GM23338 (cell line): ENCODE measurements around the gene ZDHHC1. TPM values are rescaled to one million over a fixed set of nuclear protein-coding genes. Genes with fewer than 3 reads are reported as not detected.

Experiments used
- ATAC-seq: fragments of 200-7000 bp; cut with Tn5 transposase; 3 replicates; pipeline ENCODE4 v1.9.1; 2020
- DNase-seq: peaks from one replicate; pipeline ENCODE4 v3.0.0-alpha.2; 2015; ENCODE audit warnings: low spot score
- H2AFZ ChIP-seq: fragments of 200-600 bp; sonication (generic); 2 replicates; pipeline ENCODE4 v1.8.0; 2016; ENCODE audit warnings: antibody characterized with exemption, mild to moderate bottlenecking, moderate library complexity
- H3F3A ChIP-seq: fragments of 200-600 bp; sonication (generic); replicated peaks from 2 replicates; pipeline ENCODE4 v1.8.0; 2017; ENCODE audit warnings: antibody characterized with exemption, mixed run types, low read depth
- H3K27ac ChIP-seq: fragments of 200-600 bp; sonication (generic); 2 replicates; pipeline ENCODE4 v1.6.1; 2016; ENCODE audit warnings: low read depth
- H3K27me3 ChIP-seq: fragments of 200-600 bp; sonication (generic); 2 replicates; pipeline ENCODE4 v1.8.0; 2016; ENCODE audit warnings: mild to moderate bottlenecking, mixed run types, moderate library complexity; ENCODE audit not compliant: insufficient read depth
- H3K36me3 ChIP-seq: fragments of 200-600 bp; sonication (generic); 2 replicates; pipeline ENCODE4 v1.8.0; 2016; ENCODE audit warnings: mild to moderate bottlenecking; ENCODE audit not compliant: insufficient read depth
- H3K4me1 ChIP-seq: fragments of 200-600 bp; sonication (generic); 2 replicates; pipeline ENCODE4 v1.8.0; 2016; ENCODE audit warnings: mild to moderate bottlenecking, moderate library complexity; ENCODE audit not compliant: insufficient read depth
- H3K4me2 ChIP-seq: fragments of 200-600 bp; sonication (generic); 2 replicates; pipeline ENCODE4 v1.7.1; 2017; ENCODE audit warnings: mixed run types
- H3K4me3 ChIP-seq: fragments of 200-600 bp; sonication (generic); 2 replicates; pipeline ENCODE4 v1.6.1; 2016; ENCODE audit warnings: mixed run types
- H3K79me2 ChIP-seq: fragments of 200-600 bp; sonication (generic); replicated peaks from 2 replicates; pipeline ENCODE4 v1.8.0; 2017; ENCODE audit warnings: mild to moderate bottlenecking; ENCODE audit not compliant: insufficient read depth
- H3K9me2 ChIP-seq: fragments of 200-600 bp; sonication (generic); 2 replicates; pipeline ENCODE4 v1.8.0; 2017; ENCODE audit not compliant: insufficient read depth
- H4K20me1 ChIP-seq: fragments of 200-600 bp; sonication (generic); replicated peaks from 2 replicates; pipeline ENCODE4 v1.8.0; 2017; ENCODE audit warnings: mild to moderate bottlenecking; ENCODE audit not compliant: insufficient read depth
- H3K27ac Mint-ChIP-seq: 2 replicates; pipeline ENCODE4 v1.8.0; 2020; ENCODE audit warnings: inconsistent platforms, mild to moderate bottlenecking, moderate library complexity, mixed read lengths
- H3K27me3 Mint-ChIP-seq: 3 replicates; pipeline ENCODE4 v1.8.0; 2022; ENCODE audit warnings: low read depth, mild to moderate bottlenecking, moderate library complexity, mixed read lengths, inconsistent platforms; ENCODE audit not compliant: insufficient read depth, poor library complexity
- H3K36me3 Mint-ChIP-seq: 3 replicates; pipeline ENCODE4 v1.8.0; 2021; ENCODE audit warnings: low read depth, mild to moderate bottlenecking, inconsistent platforms, moderate library complexity, mixed read lengths
- H3K4me1 Mint-ChIP-seq: 3 replicates; pipeline ENCODE4 v1.8.0; 2020; ENCODE audit warnings: mild to moderate bottlenecking, inconsistent platforms, mixed read lengths
- H3K4me3 Mint-ChIP-seq: 3 replicates; pipeline ENCODE4 v1.8.0; 2021; ENCODE audit warnings: moderate library complexity, mild to moderate bottlenecking, inconsistent platforms, mixed read lengths
- H3K9me3 Mint-ChIP-seq: 3 replicates; pipeline ENCODE4 v1.8.0; 2020; ENCODE audit warnings: moderate library complexity, mild to moderate bottlenecking, inconsistent platforms, mixed read lengths
- CREB1 ChIP-seq: fragments of 250-450 bp; sonication (Bioruptor Pico); IDR thresholded peaks from 2 replicates; pipeline ENCODE4 v1.5.0; 2020; ENCODE audit warnings: low read depth, mild to moderate bottlenecking, moderate library complexity
- EZH2 ChIP-seq: fragments of 200-600 bp; sonication (generic); IDR thresholded peaks from one replicate; pipeline ENCODE4 v1.8.0; 2017; ENCODE audit warnings: antibody characterized with exemption, mild to moderate bottlenecking, low read depth; ENCODE audit not compliant: unreplicated experiment
- EZH2phosphoT487 ChIP-seq: fragments of 200-600 bp; sonication (generic); IDR thresholded peaks from one replicate; pipeline ENCODE4 v1.8.1; 2018; ENCODE audit warnings: antibody characterized with exemption; ENCODE audit not compliant: unreplicated experiment
- JUNB ChIP-seq: IDR thresholded peaks from one replicate; pipeline ENCODE4 v1.6.1; 2016; ENCODE audit warnings: antibody characterized with exemption; ENCODE audit not compliant: unreplicated experiment
- NANOG ChIP-seq: IDR thresholded peaks from 2 replicates; pipeline ENCODE4 v1.6.1; 2016; ENCODE audit warnings: antibody characterized with exemption, borderline replicate concordance
- POLR2AphosphoS5 ChIP-seq: IDR thresholded peaks from 2 replicates; pipeline ENCODE4 v1.6.1; 2016; ENCODE audit warnings: antibody characterized with exemption, low read depth
- REST ChIP-seq: IDR thresholded peaks from one replicate; pipeline ENCODE4 v1.6.1; 2018; ENCODE audit warnings: antibody characterized with exemption; ENCODE audit not compliant: unreplicated experiment
- STAT1 ChIP-seq: IDR thresholded peaks from one replicate; pipeline ENCODE4 v1.6.1; 2016; ENCODE audit warnings: antibody characterized with exemption; ENCODE audit not compliant: unreplicated experiment
- ZNF114 ChIP-seq: fragments of 250-450 bp; sonication (Bioruptor Pico); IDR thresholded peaks from 2 replicates; pipeline ENCODE4 v1.5.0; 2020; ENCODE audit warnings: mild to moderate bottlenecking, moderate library complexity
- ZNF331 ChIP-seq: fragments of 250-450 bp; sonication (Bioruptor Pico); IDR thresholded peaks from 2 replicates; pipeline ENCODE4 v1.5.0; 2020; ENCODE audit warnings: low read depth, mild to moderate bottlenecking, moderate library complexity
- polyA plus RNA-seq: library from polyadenylated mRNA; unstranded; fragments of >200 nt; fragmentation: Nextera tagmentation; extraction: Ambion mirVana; gene quantifications from 2 replicates; pipeline ENCODE4 v1.2.1, GENCODE V29; 2016
- total RNA-seq: library from RNA; depleted of rRNA; stranded (reverse); fragments of >200 nt; shearing (Covaris generic); gene quantifications from 2 replicates; pipeline ENCODE4 v1.2.3, GENCODE V29; 2014
- TF ChIP-seq, protein P1 (sequence below): IDR thresholded peaks from 2 replicates; pipeline ENCODE4 v1.6.1; 2016; ENCODE audit warnings: antibody characterized with exemption
- TF ChIP-seq, protein P2 (sequence below): fragments of 250-450 bp; sonication (Bioruptor Pico); IDR thresholded peaks from 2 replicates; pipeline ENCODE4 v1.5.0; 2020; ENCODE audit warnings: mild to moderate bottlenecking, moderate library complexity
- TF ChIP-seq, protein P3 (sequence below), 2 experiments: fragments of 200-600 bp in 1 of 2; sonication (generic) in 1 of 2; conservative IDR thresholded peaks; 2 replicates each; pipeline versions ENCODE4 v1.5.1 to v1.6.1; 2016 to 2017; ENCODE audit warnings: antibody characterized with exemption in 2 of 2, low read depth in 2 of 2, mild to moderate bottlenecking in 2 of 2, moderate library complexity in 1 of 2

ZDHHC1 gene
- total and polyA plus RNA-seq, 2 experiments from 2014 or later: 1.4 to 2.7 TPM

- no peak overlapping the region for H3K27ac ChIP-seq
- DNase-seq (no peak), ATAC-seq (no peak; the same call in 2 of the 3 replicates)
- no peaks in the 10 kb centered on the region for H3K9me2 ChIP-seq
- peaks cover 25% of the 10 kb centered on the region; the same call in 1 of the 2 replicates for H3K4me1 ChIP-seq
- H3K4me2 ChIP-seq: peak overlapping the region; percentile 8; the same call in 1 of the 2 replicates
- H2AFZ ChIP-seq: no peak overlapping the region
- H3F3A ChIP-seq: no peaks in the 10 kb centered on the region
- Mint-ChIP-seq H3K36me3 (no peaks in the 10 kb centered on the region; the same call in 2 of the 3 replicates), H3K4me3 (no peak overlapping the region), H3K9me3 (no peaks in the 10 kb centered on the region), H3K27ac (no peak overlapping the region), H3K27me3 (peaks cover 6% of the 10 kb centered on the region), H3K4me1 (peaks cover 29% of the 10 kb centered on the region)
- H4K20me1 ChIP-seq: no peaks in the 10 kb centered on the region; the same call in 1 of the 2 replicates
- H3K27me3 ChIP-seq: 0 out of 2 replicates have a peak, but pooled peaks cover 3% of the 10 kb centered on the region
- no peaks in the 10 kb centered on the region for H3K36me3 ChIP-seq
- H3K79me2 ChIP-seq: no peaks in the 10 kb centered on the region
- TF ChIP-seq ZNF114 (no peak), POLR2AphosphoS5 (no peak), STAT1 (no peak), NANOG (no peak), ZNF331 (no peak), JUNB (no peak), CREB1 (CRISPR knock-in tag) (no peak), EZH2phosphoT487 (no peak), EZH2 (no peak), REST (no peak)
- TF ChIP-seq, protein P1, sequence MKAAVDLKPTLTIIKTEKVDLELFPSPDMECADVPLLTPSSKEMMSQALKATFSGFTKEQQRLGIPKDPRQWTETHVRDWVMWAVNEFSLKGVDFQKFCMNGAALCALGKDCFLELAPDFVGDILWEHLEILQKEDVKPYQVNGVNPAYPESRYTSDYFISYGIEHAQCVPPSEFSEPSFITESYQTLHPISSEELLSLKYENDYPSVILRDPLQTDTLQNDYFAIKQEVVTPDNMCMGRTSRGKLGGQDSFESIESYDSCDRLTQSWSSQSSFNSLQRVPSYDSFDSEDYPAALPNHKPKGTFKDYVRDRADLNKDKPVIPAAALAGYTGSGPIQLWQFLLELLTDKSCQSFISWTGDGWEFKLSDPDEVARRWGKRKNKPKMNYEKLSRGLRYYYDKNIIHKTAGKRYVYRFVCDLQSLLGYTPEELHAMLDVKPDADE: no peak
- TF ChIP-seq, protein P2, sequence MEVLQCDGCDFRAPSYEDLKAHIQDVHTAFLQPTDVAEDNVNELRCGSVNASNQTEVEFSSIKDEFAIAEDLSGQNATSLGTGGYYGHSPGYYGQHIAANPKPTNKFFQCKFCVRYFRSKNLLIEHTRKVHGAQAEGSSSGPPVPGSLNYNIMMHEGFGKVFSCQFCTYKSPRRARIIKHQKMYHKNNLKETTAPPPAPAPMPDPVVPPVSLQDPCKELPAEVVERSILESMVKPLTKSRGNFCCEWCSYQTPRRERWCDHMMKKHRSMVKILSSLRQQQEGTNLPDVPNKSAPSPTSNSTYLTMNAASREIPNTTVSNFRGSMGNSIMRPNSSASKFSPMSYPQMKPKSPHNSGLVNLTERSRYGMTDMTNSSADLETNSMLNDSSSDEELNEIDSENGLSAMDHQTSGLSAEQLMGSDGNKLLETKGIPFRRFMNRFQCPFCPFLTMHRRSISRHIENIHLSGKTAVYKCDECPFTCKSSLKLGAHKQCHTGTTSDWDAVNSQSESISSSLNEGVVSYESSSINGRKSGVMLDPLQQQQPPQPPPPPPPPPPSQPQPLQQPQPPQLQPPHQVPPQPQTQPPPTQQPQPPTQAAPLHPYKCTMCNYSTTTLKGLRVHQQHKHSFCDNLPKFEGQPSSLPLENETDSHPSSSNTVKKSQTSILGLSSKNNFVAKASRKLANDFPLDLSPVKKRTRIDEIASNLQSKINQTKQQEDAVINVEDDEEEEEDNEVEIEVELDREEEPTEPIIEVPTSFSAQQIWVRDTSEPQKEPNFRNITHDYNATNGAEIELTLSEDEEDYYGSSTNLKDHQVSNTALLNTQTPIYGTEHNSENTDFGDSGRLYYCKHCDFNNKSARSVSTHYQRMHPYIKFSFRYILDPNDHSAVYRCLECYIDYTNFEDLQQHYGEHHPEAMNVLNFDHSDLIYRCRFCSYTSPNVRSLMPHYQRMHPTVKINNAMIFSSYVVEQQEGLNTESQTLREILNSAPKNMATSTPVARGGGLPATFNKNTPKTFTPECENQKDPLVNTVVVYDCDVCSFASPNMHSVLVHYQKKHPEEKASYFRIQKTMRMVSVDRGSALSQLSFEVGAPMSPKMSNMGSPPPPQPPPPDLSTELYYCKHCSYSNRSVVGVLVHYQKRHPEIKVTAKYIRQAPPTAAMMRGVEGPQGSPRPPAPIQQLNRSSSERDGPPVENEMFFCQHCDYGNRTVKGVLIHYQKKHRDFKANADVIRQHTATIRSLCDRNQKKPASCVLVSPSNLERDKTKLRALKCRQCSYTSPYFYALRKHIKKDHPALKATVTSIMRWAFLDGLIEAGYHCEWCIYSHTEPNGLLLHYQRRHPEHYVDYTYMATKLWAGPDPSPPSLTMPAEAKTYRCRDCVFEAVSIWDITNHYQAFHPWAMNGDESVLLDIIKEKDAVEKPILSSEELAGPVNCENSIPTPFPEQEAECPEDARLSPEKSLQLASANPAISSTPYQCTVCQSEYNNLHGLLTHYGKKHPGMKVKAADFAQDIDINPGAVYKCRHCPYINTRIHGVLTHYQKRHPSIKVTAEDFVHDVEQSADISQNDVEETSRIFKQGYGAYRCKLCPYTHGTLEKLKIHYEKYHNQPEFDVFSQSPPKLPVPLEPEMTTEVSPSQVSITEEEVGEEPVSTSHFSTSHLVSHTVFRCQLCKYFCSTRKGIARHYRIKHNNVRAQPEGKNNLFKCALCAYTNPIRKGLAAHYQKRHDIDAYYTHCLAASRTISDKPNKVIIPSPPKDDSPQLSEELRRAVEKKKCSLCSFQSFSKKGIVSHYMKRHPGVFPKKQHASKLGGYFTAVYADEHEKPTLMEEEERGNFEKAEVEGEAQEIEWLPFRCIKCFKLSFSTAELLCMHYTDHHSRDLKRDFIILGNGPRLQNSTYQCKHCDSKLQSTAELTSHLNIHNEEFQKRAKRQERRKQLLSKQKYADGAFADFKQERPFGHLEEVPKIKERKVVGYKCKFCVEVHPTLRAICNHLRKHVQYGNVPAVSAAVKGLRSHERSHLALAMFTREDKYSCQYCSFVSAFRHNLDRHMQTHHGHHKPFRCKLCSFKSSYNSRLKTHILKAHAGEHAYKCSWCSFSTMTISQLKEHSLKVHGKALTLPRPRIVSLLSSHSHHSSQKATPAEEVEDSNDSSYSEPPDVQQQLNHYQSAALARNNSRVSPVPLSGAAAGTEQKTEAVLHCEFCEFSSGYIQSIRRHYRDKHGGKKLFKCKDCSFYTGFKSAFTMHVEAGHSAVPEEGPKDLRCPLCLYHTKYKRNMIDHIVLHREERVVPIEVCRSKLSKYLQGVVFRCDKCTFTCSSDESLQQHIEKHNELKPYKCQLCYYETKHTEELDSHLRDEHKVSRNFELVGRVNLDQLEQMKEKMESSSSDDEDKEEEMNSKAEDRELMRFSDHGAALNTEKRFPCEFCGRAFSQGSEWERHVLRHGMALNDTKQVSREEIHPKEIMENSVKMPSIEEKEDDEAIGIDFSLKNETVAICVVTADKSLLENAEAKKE (CRISPR knock-in tag): no peak
- TF ChIP-seq, protein P3, sequence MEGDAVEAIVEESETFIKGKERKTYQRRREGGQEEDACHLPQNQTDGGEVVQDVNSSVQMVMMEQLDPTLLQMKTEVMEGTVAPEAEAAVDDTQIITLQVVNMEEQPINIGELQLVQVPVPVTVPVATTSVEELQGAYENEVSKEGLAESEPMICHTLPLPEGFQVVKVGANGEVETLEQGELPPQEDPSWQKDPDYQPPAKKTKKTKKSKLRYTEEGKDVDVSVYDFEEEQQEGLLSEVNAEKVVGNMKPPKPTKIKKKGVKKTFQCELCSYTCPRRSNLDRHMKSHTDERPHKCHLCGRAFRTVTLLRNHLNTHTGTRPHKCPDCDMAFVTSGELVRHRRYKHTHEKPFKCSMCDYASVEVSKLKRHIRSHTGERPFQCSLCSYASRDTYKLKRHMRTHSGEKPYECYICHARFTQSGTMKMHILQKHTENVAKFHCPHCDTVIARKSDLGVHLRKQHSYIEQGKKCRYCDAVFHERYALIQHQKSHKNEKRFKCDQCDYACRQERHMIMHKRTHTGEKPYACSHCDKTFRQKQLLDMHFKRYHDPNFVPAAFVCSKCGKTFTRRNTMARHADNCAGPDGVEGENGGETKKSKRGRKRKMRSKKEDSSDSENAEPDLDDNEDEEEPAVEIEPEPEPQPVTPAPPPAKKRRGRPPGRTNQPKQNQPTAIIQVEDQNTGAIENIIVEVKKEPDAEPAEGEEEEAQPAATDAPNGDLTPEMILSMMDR (conservative IDR thresholded peaks at IDR 0.05; ENCODE audit: low read depth in 2 of 2): no peak
- no peak overlapping the region for H3K4me3 ChIP-seq
These were observed 9.0 kb downstream of the ZDHHC1 start for GRCh38 chr16:67407176-67407787.
